HEK293T (cell line): ENCODE measurements around the gene CNGA3.

Source experiments
- CTBP1 ChIP-seq: fragments of 450-650 bp; IDR thresholded peaks from 2 replicates; pipeline ENCODE4 v1.6.1; 2016; ENCODE audit warnings: borderline replicate concordance
- ELF4 ChIP-seq: fragments of 450-650 bp; IDR thresholded peaks from 2 replicates; pipeline ENCODE4 v1.6.1; 2017; ENCODE audit warnings: antibody characterized with exemption
- FOXA1 ChIP-seq: fragments of 450-650 bp; IDR thresholded peaks from 2 replicates; pipeline ENCODE4 v1.6.1; 2016; ENCODE audit warnings: mild to moderate bottlenecking
- FOXM1 ChIP-seq: fragments of 450-650 bp; IDR thresholded peaks from 2 replicates; pipeline ENCODE4 v1.6.1; 2017; ENCODE audit warnings: mild to moderate bottlenecking, borderline replicate concordance
- L3MBTL2 ChIP-seq: fragments of 450-650 bp; conservative IDR thresholded peaks from 2 replicates; pipeline ENCODE4 v1.6.1; 2016; ENCODE audit warnings: mild to moderate bottlenecking
- NFRKB ChIP-seq: fragments of 450-650 bp; IDR thresholded peaks from 2 replicates; pipeline ENCODE4 v1.6.1; 2016; ENCODE audit warnings: mild to moderate bottlenecking, moderate library complexity
- SP1 ChIP-seq: fragments of 450-650 bp; IDR thresholded peaks from 2 replicates; pipeline ENCODE4 v1.6.1; 2017
- TARDBP ChIP-seq: fragments of 450-650 bp; IDR thresholded peaks from 2 replicates; pipeline ENCODE4 v1.6.1; 2016
- TF ChIP-seq, protein P1 (sequence below): fragments of 450-650 bp; IDR thresholded peaks from 2 replicates; pipeline ENCODE4 v1.6.1; 2016

DNA sequence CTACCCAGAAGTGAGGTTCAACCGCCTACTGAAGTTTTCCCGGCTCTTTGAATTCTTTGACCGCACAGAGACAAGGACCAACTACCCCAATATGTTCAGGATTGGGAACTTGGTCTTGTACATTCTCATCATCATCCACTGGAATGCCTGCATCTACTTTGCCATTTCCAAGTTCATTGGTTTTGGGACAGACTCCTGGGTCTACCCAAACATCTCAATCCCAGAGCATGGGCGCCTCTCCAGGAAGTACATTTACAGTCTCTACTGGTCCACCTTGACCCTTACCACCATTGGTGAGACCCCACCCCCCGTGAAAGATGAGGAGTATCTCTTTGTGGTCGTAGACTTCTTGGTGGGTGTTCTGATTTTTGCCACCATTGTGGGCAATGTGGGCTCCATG lies 49.7 kb downstream of the CNGA3 start:
- TF ChIP-seq ELF4 = no peak
- no peak for TF ChIP-seq FOXA1
- TF ChIP-seq, protein P1, sequence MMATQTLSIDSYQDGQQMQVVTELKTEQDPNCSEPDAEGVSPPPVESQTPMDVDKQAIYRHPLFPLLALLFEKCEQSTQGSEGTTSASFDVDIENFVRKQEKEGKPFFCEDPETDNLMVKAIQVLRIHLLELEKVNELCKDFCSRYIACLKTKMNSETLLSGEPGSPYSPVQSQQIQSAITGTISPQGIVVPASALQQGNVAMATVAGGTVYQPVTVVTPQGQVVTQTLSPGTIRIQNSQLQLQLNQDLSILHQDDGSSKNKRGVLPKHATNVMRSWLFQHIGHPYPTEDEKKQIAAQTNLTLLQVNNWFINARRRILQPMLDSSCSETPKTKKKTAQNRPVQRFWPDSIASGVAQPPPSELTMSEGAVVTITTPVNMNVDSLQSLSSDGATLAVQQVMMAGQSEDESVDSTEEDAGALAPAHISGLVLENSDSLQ = no peak
- no peak for TF ChIP-seq CTBP1
- no peak for TF ChIP-seq SP1
- TF ChIP-seq FOXM1 = no peak
- no peak for TF ChIP-seq NFRKB
- no peak for TF ChIP-seq TARDBP
- TF ChIP-seq L3MBTL2 = no peak
